WTC11 (cell line): ENCODE measurements around the gene MEIS1. TPM values are rescaled to one million over a fixed set of nuclear protein-coding genes. Genes with fewer than 3 reads are reported as not detected.

Experiments used
- ATAC-seq: fragments of 200-7000 bp; cut with Tn5 transposase; 2 replicates; pipeline ENCODE4 v1.10.0; 2021; ENCODE audit warnings: mild to moderate bottlenecking, moderate library complexity
- CTCF ChIA-PET: fragments of 300-600 bp; sonication (Branson Sonifier 250); formaldehyde crosslinking; loops from one replicate; lab custom pipeline; 2021; ENCODE audit warnings: antibody characterized with exemption; lab: Charles Lee
- POLR2A ChIA-PET: fragments of 350-600 bp; sonication (Branson Sonifier 250); formaldehyde crosslinking; loops from one replicate; lab custom pipeline; 2021; ENCODE audit warnings: antibody characterized with exemption; lab: Charles Lee
- DNase-seq: peaks from one replicate; pipeline ENCODE4 v3.0.0; 2021; ENCODE audit warnings: low spot score
- H3K27ac Mint-ChIP-seq: 2 replicates; pipeline ENCODE4 v1.8.0; 2021; ENCODE audit warnings: mixed read lengths
- H3K27me3 Mint-ChIP-seq: 2 replicates; pipeline ENCODE4 v1.8.0; 2021; ENCODE audit warnings: low read depth, mild to moderate bottlenecking, moderate library complexity, mixed read lengths
- H3K36me3 Mint-ChIP-seq: 2 replicates; pipeline ENCODE4 v1.8.0; 2021; ENCODE audit warnings: mixed read lengths
- H3K4me1 Mint-ChIP-seq: 2 replicates; pipeline ENCODE4 v1.8.0; 2022; ENCODE audit warnings: mixed read lengths
- H3K4me3 Mint-ChIP-seq: 2 replicates; pipeline ENCODE4 v1.8.0; 2021; ENCODE audit warnings: mild to moderate bottlenecking, moderate library complexity, mixed read lengths
- H3K9me3 Mint-ChIP-seq: 2 replicates; pipeline ENCODE4 v1.8.0; 2021; ENCODE audit warnings: mixed read lengths
- CBFB ChIP-seq: sonication (generic); formaldehyde crosslinking; IDR thresholded peaks from 2 replicates; pipeline ENCODE4 v1.8.1; 2022; ENCODE audit warnings: mild to moderate bottlenecking, low read depth, missing genetic modification reagents
- ESRRA ChIP-seq: sonication (generic); formaldehyde crosslinking; IDR thresholded peaks from 2 replicates; pipeline ENCODE4 v1.8.1; 2022; ENCODE audit warnings: mild to moderate bottlenecking, missing genetic modification reagents, borderline replicate concordance
- GABPB1 ChIP-seq: sonication (generic); formaldehyde crosslinking; IDR thresholded peaks from 2 replicates; pipeline ENCODE4 v1.8.1; 2023; ENCODE audit warnings: mild to moderate bottlenecking, missing genetic modification reagents
- MXD4 ChIP-seq: fragments of 250-450 bp; sonication (Bioruptor Pico); IDR thresholded peaks from 2 replicates; pipeline ENCODE4 v1.8.0; 2021; ENCODE audit warnings: mild to moderate bottlenecking, moderate library complexity, borderline replicate concordance
- NR1H2 ChIP-seq: sonication (generic); formaldehyde crosslinking; IDR thresholded peaks from 2 replicates; pipeline ENCODE4 v1.9.0; 2021; ENCODE audit warnings: mild to moderate bottlenecking, moderate library complexity, missing genetic modification reagents
- NR3C1 ChIP-seq: sonication (generic); formaldehyde crosslinking; conservative IDR thresholded peaks from 2 replicates; pipeline ENCODE4 v1.8.1; 2023; ENCODE audit warnings: low read depth, mild to moderate bottlenecking, missing genetic modification reagents
- RORB ChIP-seq: fragments of 250-450 bp; sonication (Bioruptor Pico); IDR thresholded peaks from 2 replicates; pipeline ENCODE4 v1.9.0; 2021; ENCODE audit warnings: mild to moderate bottlenecking
- SMAD3 ChIP-seq: sonication (generic); formaldehyde crosslinking; IDR thresholded peaks from 2 replicates; pipeline ENCODE4 v1.8.0; 2022; ENCODE audit warnings: missing genetic modification reagents, mild to moderate bottlenecking, borderline replicate concordance
- SOX15 ChIP-seq: fragments of 250-450 bp; sonication (Bioruptor Pico); IDR thresholded peaks from 2 replicates; pipeline ENCODE4 v1.9.0; 2021; ENCODE audit warnings: mild to moderate bottlenecking
- TP53 ChIP-seq: sonication (generic); formaldehyde crosslinking; IDR thresholded peaks from 2 replicates; pipeline ENCODE4 v1.8.1; 2023; ENCODE audit warnings: mild to moderate bottlenecking, missing genetic modification reagents
- ZBTB21 ChIP-seq: sonication (generic); formaldehyde crosslinking; IDR thresholded peaks from 2 replicates; pipeline ENCODE4 v1.8.1; 2023; ENCODE audit warnings: mild to moderate bottlenecking, missing genetic modification reagents, borderline replicate concordance
- ZNF121 ChIP-seq: sonication (generic); formaldehyde crosslinking; IDR thresholded peaks from 2 replicates; pipeline ENCODE4 v1.8.0; 2023; ENCODE audit warnings: missing genetic modification reagents
- ZNF263 ChIP-seq: sonication (generic); formaldehyde crosslinking; IDR thresholded peaks from 2 replicates; pipeline ENCODE4 v1.8.1; 2022; ENCODE audit warnings: low read depth, mild to moderate bottlenecking, moderate library complexity, missing genetic modification reagents
- total RNA-seq: library from RNA; stranded (reverse); gene quantifications from 3 replicates; pipeline ENCODE4 v1.2.3, GENCODE V29; 2021
- TF ChIP-seq, protein P1 (sequence below): sonication (generic); formaldehyde crosslinking; IDR thresholded peaks from 2 replicates; pipeline ENCODE4 v1.8.0; 2022; ENCODE audit warnings: missing genetic modification reagents
- TF ChIP-seq, protein P2 (sequence below): fragments of 250-450 bp; sonication (Bioruptor Pico); IDR thresholded peaks from 2 replicates; pipeline ENCODE4 v1.9.0; 2021; ENCODE audit warnings: mild to moderate bottlenecking
- TF ChIP-seq, protein P3 (sequence below): sonication (generic); formaldehyde crosslinking; IDR thresholded peaks from 2 replicates; pipeline ENCODE4 v1.8.0; 2022; ENCODE audit warnings: mild to moderate bottlenecking, missing genetic modification reagents
- TF ChIP-seq, protein P4 (sequence below): sonication (generic); formaldehyde crosslinking; IDR thresholded peaks from 2 replicates; pipeline ENCODE4 v1.8.1; 2022; ENCODE audit warnings: low read depth, mild to moderate bottlenecking, moderate library complexity, missing genetic modification reagents, borderline replicate concordance
- TF ChIP-seq, protein P5 (sequence below): fragments of 250-450 bp; sonication (Bioruptor Pico); IDR thresholded peaks from 2 replicates; pipeline ENCODE4 v2.1.2; 2022; ENCODE audit warnings: mild to moderate bottlenecking, moderate library complexity
- TF ChIP-seq, protein P6 (sequence below): sonication (generic); formaldehyde crosslinking; IDR thresholded peaks from 2 replicates; pipeline ENCODE4 v1.8.1; 2022; ENCODE audit warnings: mild to moderate bottlenecking, moderate library complexity, missing genetic modification reagents

MEIS1 gene
- total RNA-seq, 1 experiment from 2014 or later, result 0.48 TPM

DNA sequence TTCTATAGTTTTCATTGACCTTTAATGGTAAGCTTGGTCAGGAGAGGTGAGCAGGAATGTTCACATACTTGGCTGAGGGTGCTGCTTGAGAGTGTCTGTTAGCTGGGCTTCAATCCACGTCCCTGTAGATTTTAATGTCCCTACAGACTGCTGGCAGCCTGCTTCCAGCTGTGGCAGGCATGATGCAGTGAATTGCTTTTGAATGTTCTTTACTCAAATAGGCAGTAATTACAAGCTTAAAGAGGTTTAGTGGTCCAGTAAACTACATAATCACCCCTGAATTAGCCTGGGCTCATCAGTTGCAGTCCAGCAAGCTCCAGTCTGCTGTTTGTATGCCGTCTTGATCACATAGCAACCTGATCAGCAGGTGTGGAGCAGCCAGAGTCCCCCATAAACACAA, 102.1 kb downstream of the MEIS1 start:
- no peaks in the 10 kb centered on the region for H3K9me3 Mint-ChIP-seq
- H3K27me3 Mint-ChIP-seq, result no peaks in the 10 kb centered on the region
- ChIA-PET CTCF (no interaction called here), POLR2A (interaction anchor here (0.6 kb wide), 1 partner anchor 16 kb away, joined by 3 read pairs; no protein-coding TSS in a partner anchor)
- peaks cover 30% of the 10 kb centered on the region for H3K4me1 Mint-ChIP-seq
- no peak overlapping the region for H3K4me3 Mint-ChIP-seq
- H3K36me3 Mint-ChIP-seq, result no peaks in the 10 kb centered on the region
- TF ChIP-seq TP53, result no peak
- TF ChIP-seq, protein P1, sequence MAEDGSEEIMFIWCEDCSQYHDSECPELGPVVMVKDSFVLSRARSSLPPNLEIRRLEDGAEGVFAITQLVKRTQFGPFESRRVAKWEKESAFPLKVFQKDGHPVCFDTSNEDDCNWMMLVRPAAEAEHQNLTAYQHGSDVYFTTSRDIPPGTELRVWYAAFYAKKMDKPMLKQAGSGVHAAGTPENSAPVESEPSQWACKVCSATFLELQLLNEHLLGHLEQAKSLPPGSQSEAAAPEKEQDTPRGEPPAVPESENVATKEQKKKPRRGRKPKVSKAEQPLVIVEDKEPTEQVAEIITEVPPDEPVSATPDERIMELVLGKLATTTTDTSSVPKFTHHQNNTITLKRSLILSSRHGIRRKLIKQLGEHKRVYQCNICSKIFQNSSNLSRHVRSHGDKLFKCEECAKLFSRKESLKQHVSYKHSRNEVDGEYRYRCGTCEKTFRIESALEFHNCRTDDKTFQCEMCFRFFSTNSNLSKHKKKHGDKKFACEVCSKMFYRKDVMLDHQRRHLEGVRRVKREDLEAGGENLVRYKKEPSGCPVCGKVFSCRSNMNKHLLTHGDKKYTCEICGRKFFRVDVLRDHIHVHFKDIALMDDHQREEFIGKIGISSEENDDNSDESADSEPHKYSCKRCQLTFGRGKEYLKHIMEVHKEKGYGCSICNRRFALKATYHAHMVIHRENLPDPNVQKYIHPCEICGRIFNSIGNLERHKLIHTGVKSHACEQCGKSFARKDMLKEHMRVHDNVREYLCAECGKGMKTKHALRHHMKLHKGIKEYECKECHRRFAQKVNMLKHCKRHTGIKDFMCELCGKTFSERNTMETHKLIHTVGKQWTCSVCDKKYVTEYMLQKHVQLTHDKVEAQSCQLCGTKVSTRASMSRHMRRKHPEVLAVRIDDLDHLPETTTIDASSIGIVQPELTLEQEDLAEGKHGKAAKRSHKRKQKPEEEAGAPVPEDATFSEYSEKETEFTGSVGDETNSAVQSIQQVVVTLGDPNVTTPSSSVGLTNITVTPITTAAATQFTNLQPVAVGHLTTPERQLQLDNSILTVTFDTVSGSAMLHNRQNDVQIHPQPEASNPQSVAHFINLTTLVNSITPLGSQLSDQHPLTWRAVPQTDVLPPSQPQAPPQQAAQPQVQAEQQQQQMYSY (CRISPR knock-in tag), result no peak
- TF ChIP-seq, protein P2, sequence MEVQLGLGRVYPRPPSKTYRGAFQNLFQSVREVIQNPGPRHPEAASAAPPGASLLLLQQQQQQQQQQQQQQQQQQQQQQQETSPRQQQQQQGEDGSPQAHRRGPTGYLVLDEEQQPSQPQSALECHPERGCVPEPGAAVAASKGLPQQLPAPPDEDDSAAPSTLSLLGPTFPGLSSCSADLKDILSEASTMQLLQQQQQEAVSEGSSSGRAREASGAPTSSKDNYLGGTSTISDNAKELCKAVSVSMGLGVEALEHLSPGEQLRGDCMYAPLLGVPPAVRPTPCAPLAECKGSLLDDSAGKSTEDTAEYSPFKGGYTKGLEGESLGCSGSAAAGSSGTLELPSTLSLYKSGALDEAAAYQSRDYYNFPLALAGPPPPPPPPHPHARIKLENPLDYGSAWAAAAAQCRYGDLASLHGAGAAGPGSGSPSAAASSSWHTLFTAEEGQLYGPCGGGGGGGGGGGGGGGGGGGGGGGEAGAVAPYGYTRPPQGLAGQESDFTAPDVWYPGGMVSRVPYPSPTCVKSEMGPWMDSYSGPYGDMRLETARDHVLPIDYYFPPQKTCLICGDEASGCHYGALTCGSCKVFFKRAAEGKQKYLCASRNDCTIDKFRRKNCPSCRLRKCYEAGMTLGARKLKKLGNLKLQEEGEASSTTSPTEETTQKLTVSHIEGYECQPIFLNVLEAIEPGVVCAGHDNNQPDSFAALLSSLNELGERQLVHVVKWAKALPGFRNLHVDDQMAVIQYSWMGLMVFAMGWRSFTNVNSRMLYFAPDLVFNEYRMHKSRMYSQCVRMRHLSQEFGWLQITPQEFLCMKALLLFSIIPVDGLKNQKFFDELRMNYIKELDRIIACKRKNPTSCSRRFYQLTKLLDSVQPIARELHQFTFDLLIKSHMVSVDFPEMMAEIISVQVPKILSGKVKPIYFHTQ (CRISPR knock-in tag), result no peak
- no peak for TF ChIP-seq SOX15 (CRISPR knock-in tag)
- no peak for TF ChIP-seq CBFB (CRISPR knock-in tag)
- TF ChIP-seq NR3C1, result no peak
- TF ChIP-seq, protein P3, sequence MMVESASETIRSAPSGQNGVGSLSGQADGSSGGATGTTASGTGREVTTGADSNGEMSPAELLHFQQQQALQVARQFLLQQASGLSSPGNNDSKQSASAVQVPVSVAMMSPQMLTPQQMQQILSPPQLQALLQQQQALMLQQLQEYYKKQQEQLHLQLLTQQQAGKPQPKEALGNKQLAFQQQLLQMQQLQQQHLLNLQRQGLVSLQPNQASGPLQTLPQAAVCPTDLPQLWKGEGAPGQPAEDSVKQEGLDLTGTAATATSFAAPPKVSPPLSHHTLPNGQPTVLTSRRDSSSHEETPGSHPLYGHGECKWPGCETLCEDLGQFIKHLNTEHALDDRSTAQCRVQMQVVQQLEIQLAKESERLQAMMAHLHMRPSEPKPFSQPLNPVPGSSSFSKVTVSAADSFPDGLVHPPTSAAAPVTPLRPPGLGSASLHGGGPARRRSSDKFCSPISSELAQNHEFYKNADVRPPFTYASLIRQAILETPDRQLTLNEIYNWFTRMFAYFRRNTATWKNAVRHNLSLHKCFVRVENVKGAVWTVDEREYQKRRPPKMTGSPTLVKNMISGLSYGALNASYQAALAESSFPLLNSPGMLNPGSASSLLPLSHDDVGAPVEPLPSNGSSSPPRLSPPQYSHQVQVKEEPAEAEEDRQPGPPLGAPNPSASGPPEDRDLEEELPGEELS (CRISPR knock-in tag), result no peak
- no peak for TF ChIP-seq RORB (CRISPR knock-in tag)
- TF ChIP-seq, protein P4, sequence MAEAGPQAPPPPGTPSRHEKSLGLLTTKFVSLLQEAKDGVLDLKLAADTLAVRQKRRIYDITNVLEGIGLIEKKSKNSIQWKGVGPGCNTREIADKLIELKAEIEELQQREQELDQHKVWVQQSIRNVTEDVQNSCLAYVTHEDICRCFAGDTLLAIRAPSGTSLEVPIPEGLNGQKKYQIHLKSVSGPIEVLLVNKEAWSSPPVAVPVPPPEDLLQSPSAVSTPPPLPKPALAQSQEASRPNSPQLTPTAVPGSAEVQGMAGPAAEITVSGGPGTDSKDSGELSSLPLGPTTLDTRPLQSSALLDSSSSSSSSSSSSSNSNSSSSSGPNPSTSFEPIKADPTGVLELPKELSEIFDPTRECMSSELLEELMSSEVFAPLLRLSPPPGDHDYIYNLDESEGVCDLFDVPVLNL (CRISPR knock-in tag), result no peak
- TF ChIP-seq, protein P5, sequence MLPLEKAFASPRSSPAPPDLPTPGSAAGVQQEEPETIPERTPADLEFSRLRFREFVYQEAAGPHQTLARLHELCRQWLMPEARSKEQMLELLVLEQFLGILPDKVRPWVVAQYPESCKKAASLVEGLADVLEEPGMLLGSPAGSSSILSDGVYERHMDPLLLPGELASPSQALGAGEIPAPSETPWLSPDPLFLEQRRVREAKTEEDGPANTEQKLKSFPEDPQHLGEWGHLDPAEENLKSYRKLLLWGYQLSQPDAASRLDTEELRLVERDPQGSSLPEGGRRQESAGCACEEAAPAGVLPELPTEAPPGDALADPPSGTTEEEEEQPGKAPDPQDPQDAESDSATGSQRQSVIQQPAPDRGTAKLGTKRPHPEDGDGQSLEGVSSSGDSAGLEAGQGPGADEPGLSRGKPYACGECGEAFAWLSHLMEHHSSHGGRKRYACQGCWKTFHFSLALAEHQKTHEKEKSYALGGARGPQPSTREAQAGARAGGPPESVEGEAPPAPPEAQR (CRISPR knock-in tag), result no peak
- no peak for TF ChIP-seq ZNF263 (CRISPR knock-in tag)
- H3K27ac Mint-ChIP-seq, result no peak overlapping the region
- ATAC-seq (peak; percentile 97), DNase-seq (no peak)

DNA sequence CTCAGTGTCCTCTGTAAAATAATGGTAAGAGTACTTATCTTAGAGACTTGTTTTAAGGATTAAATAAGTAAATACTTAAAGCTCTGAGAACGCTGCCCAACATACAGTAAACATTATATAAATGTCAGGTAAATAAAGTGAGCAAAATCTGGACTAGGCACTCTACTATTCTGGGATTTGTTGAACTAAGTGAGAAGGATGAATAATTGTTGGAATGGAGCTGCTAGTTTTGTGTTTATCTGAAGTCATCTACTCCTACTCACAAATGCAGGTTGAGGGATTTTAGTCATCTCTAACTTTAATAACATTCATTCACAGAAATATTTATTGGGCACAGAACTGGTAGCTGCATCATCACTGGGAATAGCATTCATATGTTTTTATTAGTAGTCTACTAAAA, 103.4 kb downstream of the MEIS1 start:
- DNase-seq (no peak), ATAC-seq (no peak)
- no peak overlapping the region for H3K27ac Mint-ChIP-seq
- no peak overlapping the region for H3K4me3 Mint-ChIP-seq
- POLR2A ChIA-PET, result no interaction called here
- CTCF ChIA-PET, result interaction anchor here (0.6 kb wide), 1 partner anchor 37 kb away, joined by 3 read pairs; no protein-coding TSS in a partner anchor
- H3K27me3 Mint-ChIP-seq, result no peaks in the 10 kb centered on the region
- H3K9me3 Mint-ChIP-seq, result no peaks in the 10 kb centered on the region
- H3K4me1 Mint-ChIP-seq, result peaks cover 38% of the 10 kb centered on the region
- no peaks in the 10 kb centered on the region for H3K36me3 Mint-ChIP-seq
- TF ChIP-seq TP53 (no peak), ZNF121 (CRISPR knock-in tag) (no peak), MXD4 (no peak), NR1H2 (CRISPR knock-in tag) (no peak), ZBTB21 (CRISPR knock-in tag) (no peak), ESRRA (CRISPR knock-in tag) (no peak), NR3C1 (no peak), GABPB1 (no peak), SMAD3 (no peak)
- TF ChIP-seq, protein P2 (CRISPR knock-in tag), result no peak
- TF ChIP-seq, protein P6, sequence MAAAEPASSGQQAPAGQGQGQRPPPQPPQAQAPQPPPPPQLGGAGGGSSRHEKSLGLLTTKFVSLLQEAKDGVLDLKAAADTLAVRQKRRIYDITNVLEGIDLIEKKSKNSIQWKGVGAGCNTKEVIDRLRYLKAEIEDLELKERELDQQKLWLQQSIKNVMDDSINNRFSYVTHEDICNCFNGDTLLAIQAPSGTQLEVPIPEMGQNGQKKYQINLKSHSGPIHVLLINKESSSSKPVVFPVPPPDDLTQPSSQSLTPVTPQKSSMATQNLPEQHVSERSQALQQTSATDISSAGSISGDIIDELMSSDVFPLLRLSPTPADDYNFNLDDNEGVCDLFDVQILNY (CRISPR knock-in tag), result no peak
